ENCODE data around the gene EFR3B. TPM values are rescaled to one million over a fixed set of nuclear protein-coding genes. Genes with fewer than 3 reads are reported as not detected.

EFR3B gene
- total RNA-seq, 2 experiments from 2014 or later = 0.16 to 0.23 TPM

- ATAC-seq (no peak), DNase-seq (no peak)
- no peak overlapping the region for H3K27ac Mint-ChIP-seq
- H3K4me1 Mint-ChIP-seq (ENCODE audit: low read depth) = no peaks in the 10 kb centered on the region
- intact Hi-C loops (cut with micrococcal nuclease) = no loop called here
- TF ChIP-seq CTCF (IDR thresholded peaks at IDR 0.05) = no peak
- ChIA-PET CTCF (interaction anchor here (1.1 kb wide), 1 partner anchor 54 kb away, joined by 5 read pairs; no protein-coding TSS in a partner anchor), POLR2A (no interaction called here)
- no peaks in the 10 kb centered on the region for H3K36me3 Mint-ChIP-seq (ENCODE audit: low read depth)
- no peaks in the 10 kb centered on the region for H3K9me3 Mint-ChIP-seq
- no peak overlapping the region for H3K4me3 Mint-ChIP-seq
- H3K27me3 Mint-ChIP-seq = peaks cover 2% of the 10 kb centered on the region
Measured at GRCh38 chr2:25074826-25075225, 33.0 kb downstream of the EFR3B start.

GRCh38 chr2:25076749-25077148 is 34.9 kb downstream of the EFR3B start:
- POLR2A ChIA-PET = no interaction called here
- intact Hi-C loops (cut with micrococcal nuclease) = no loop called here
- H3K36me3 Mint-ChIP-seq (ENCODE audit: low read depth) = no peaks in the 10 kb centered on the region
- DNase-seq (no peak), ATAC-seq (no peak)
- TF ChIP-seq CTCF (IDR thresholded peaks at IDR 0.05) = no peak
- H3K9me3 Mint-ChIP-seq = no peaks in the 10 kb centered on the region
- no peak overlapping the region for H3K27ac Mint-ChIP-seq
- CTCF ChIA-PET = no interaction called here
- peaks cover 6% of the 10 kb centered on the region for H3K27me3 Mint-ChIP-seq
- no peaks in the 10 kb centered on the region for H3K4me1 Mint-ChIP-seq (ENCODE audit: low read depth)
- no peak overlapping the region for H3K4me3 Mint-ChIP-seq

GRCh38 chr2:25077789-25078169 is 35.9 kb downstream of the EFR3B start:
- no peak overlapping the region for H3K4me3 Mint-ChIP-seq
- H3K27me3 Mint-ChIP-seq = peaks cover 6% of the 10 kb centered on the region
- no peak overlapping the region for H3K27ac Mint-ChIP-seq
- no peak for TF ChIP-seq CTCF (IDR thresholded peaks at IDR 0.05)
- ChIA-PET CTCF (no interaction called here), POLR2A (no interaction called here)
- ATAC-seq (no peak), DNase-seq (no peak)
- H3K9me3 Mint-ChIP-seq = no peaks in the 10 kb centered on the region
- no peaks in the 10 kb centered on the region for H3K4me1 Mint-ChIP-seq (ENCODE audit: low read depth)
- intact Hi-C loops (cut with micrococcal nuclease) = no loop called here
- no peaks in the 10 kb centered on the region for H3K36me3 Mint-ChIP-seq (ENCODE audit: low read depth)

GRCh38 chr2:25078170-25079049 is 36.5 kb downstream of the EFR3B start:
- Mint-ChIP-seq H3K27ac (no peak overlapping the region), H3K27me3 (peaks cover 6% of the 10 kb centered on the region), H3K4me3 (no peak overlapping the region), H3K36me3 (ENCODE audit: low read depth) (no peaks in the 10 kb centered on the region), H3K9me3 (no peaks in the 10 kb centered on the region), H3K4me1 (ENCODE audit: low read depth) (no peaks in the 10 kb centered on the region)
- intact Hi-C loops (cut with micrococcal nuclease) = no loop called here
- DNase-seq (no peak), ATAC-seq (no peak)
- no peak for TF ChIP-seq CTCF (IDR thresholded peaks at IDR 0.05)
- POLR2A ChIA-PET = interaction anchor here (0.6 kb wide), 1 partner anchor 172 kb away, joined by 3 read pairs; no protein-coding TSS in a partner anchor
- CTCF ChIA-PET = no interaction called here

- ChIA-PET CTCF (no interaction called here), POLR2A (no interaction called here)
- Mint-ChIP-seq H3K9me3 (no peaks in the 10 kb centered on the region), H3K36me3 (ENCODE audit: low read depth) (no peaks in the 10 kb centered on the region), H3K27ac (no peak overlapping the region), H3K4me3 (no peak overlapping the region), H3K27me3 (peaks cover 6% of the 10 kb centered on the region), H3K4me1 (ENCODE audit: low read depth) (no peaks in the 10 kb centered on the region)
- no peak for TF ChIP-seq CTCF (IDR thresholded peaks at IDR 0.05)
- ATAC-seq = no peak
- intact Hi-C loops (cut with micrococcal nuclease) = no loop called here
- no peak for DNase-seq
Measured at GRCh38 chr2:25079050-25079635, 37.3 kb downstream of the EFR3B start.

All from activated CD8-positive, alpha-beta T cell treated with anti-CD3 and anti-CD28 coated beads for 36 hours (primary cell).